HepG2 (cell line): ENCODE measurements around the gene PLEKHA8. TPM values are rescaled to one million over a fixed set of nuclear protein-coding genes. Genes with fewer than 3 reads are reported as not detected.
A peak's percentile ranks its signal among the peaks of the same experiment; 100 is the strongest.

Experiments
- CBX5 ChIP-seq: sonication (generic); formaldehyde crosslinking; IDR thresholded peaks from 2 replicates; pipeline ENCODE4 v1.4.0; 2020; ENCODE audit warnings: missing genetic modification reagents, borderline replicate concordance
- DMAP1 ChIP-seq: IDR thresholded peaks from 2 replicates; pipeline ENCODE4 v1.6.1; 2016
- FOSL2 ChIP-seq: sonication (generic); formaldehyde crosslinking; IDR thresholded peaks from 2 replicates; pipeline ENCODE4 v1.4.0; 2020; ENCODE audit warnings: missing genetic modification reagents
- HNRNPLL ChIP-seq: fragments of 200-400 bp; formaldehyde crosslinking; IDR thresholded peaks from 2 replicates; pipeline ENCODE4 v1.6.1; 2017; ENCODE audit warnings: mild to moderate bottlenecking, low read depth, low read length; ENCODE audit not compliant: poor library complexity, severe bottlenecking
- KDM3A ChIP-seq: IDR thresholded peaks from 2 replicates; pipeline ENCODE4 v1.6.1; 2018; ENCODE audit warnings: low read depth, missing compliant biosample characterization
- MBD4 ChIP-seq: IDR thresholded peaks from 2 replicates; pipeline ENCODE4 v1.6.1; 2012; ENCODE audit warnings: low read length, inconsistent platforms, borderline replicate concordance
- ZBTB38 ChIP-seq: sonication (generic); formaldehyde crosslinking; IDR thresholded peaks from 2 replicates; pipeline ENCODE4 v1.5.1; 2020; ENCODE audit warnings: mild to moderate bottlenecking, missing genetic modification reagents
- ZNF251 ChIP-seq: sonication (generic); formaldehyde crosslinking; IDR thresholded peaks from 2 replicates; pipeline ENCODE4 v1.9.0; 2021; ENCODE audit warnings: mild to moderate bottlenecking, missing genetic modification reagents
- ZNF292 ChIP-seq: sonication (generic); formaldehyde crosslinking; IDR thresholded peaks from 2 replicates; pipeline ENCODE4 v1.8.1; 2022; ENCODE audit warnings: mild to moderate bottlenecking, low read depth, missing genetic modification reagents, borderline replicate concordance
- ZNF318 ChIP-seq: sonication (generic); formaldehyde crosslinking; IDR thresholded peaks from 2 replicates; pipeline ENCODE4 v1.4.0; 2020; ENCODE audit warnings: mild to moderate bottlenecking, missing genetic modification reagents
- ZNF326 ChIP-seq: sonication (generic); formaldehyde crosslinking; IDR thresholded peaks from 2 replicates; pipeline ENCODE4 v1.4.0; 2020; ENCODE audit warnings: missing genetic modification reagents, borderline replicate concordance
- ZNF773 ChIP-seq: sonication (generic); formaldehyde crosslinking; IDR thresholded peaks from 2 replicates; pipeline ENCODE4 v1.4.0; 2020; ENCODE audit warnings: missing genetic modification reagents, borderline replicate concordance
- ZNF777 ChIP-seq: sonication (generic); formaldehyde crosslinking; IDR thresholded peaks from 2 replicates; pipeline ENCODE4 v1.4.0; 2020; ENCODE audit warnings: missing genetic modification reagents
- ZNF782 ChIP-seq: sonication (generic); formaldehyde crosslinking; IDR thresholded peaks from 2 replicates; pipeline ENCODE4 v1.4.0; 2020; ENCODE audit warnings: missing genetic modification reagents, mild to moderate bottlenecking, borderline replicate concordance
- polyA plus RNA-seq, 8 experiments: library from polyadenylated mRNA; depleted of rRNA in 3 of 8; stranded (reverse) in 7 of 8; unstranded in 1 of 8; fragments of >200 nt; fragmentation: Illumina TruSeq in 4 of 8; extraction: Trizol in 4 of 8; gene quantifications; 2 replicates each; pipeline versions ENCODE4 v1.2.1 to v1.2.3, GENCODE V29; 2011 to 2016; ENCODE audit warnings: low read depth in 4 of 8, missing spikeins in 1 of 8, mixed read lengths in 1 of 8; ENCODE audit not compliant: insufficient read depth in 1 of 8
- total RNA-seq, 5 experiments: library from RNA; depleted of rRNA; stranded (reverse); fragments of >200 nt; fragmentation: Illumina TruSeq; extraction: Trizol; gene quantifications; 2 replicates each; pipeline ENCODE4 v1.2.3, GENCODE V29; 2016; ENCODE audit warnings: low read depth in 1 of 5
- TF ChIP-seq, protein P1 (sequence below): sonication (generic); formaldehyde crosslinking; IDR thresholded peaks from 2 replicates; pipeline ENCODE4 v1.4.0; 2020; ENCODE audit warnings: missing genetic modification reagents, borderline replicate concordance
- TF ChIP-seq, protein P2 (sequence below): sonication (generic); formaldehyde crosslinking; IDR thresholded peaks from 2 replicates; pipeline ENCODE4 v1.8.1; 2022; ENCODE audit warnings: mild to moderate bottlenecking, missing genetic modification reagents

The PLEKHA8 gene
- total and polyA plus RNA-seq, 2 of the 13 experiments (the other 11 are each of a cell fraction or from before 2014, with no cell fraction given) = 12.5 to 26.4 TPM

- TF ChIP-seq ZNF318 (CRISPR knock-in tag) (no peak), ZNF773 (no peak), ZNF251 (CRISPR knock-in tag) (no peak), DMAP1 (peak; percentile 65), HNRNPLL (peak; percentile 74), ZNF326 (CRISPR knock-in tag) (no peak), FOSL2 (CRISPR knock-in tag) (no peak), KDM3A (CRISPR knock-in tag) (0 out of 2 replicates have a peak, but pooled peaks have one; percentile 33), ZNF782 (no peak), ZNF777 (CRISPR knock-in tag) (peak; percentile 86), ZNF292 (no peak), CBX5 (0 out of 2 replicates have a peak, but pooled peaks have one; percentile 25), ZBTB38 (CRISPR knock-in tag) (no peak), MBD4 (no peak)
- TF ChIP-seq, protein P1, sequence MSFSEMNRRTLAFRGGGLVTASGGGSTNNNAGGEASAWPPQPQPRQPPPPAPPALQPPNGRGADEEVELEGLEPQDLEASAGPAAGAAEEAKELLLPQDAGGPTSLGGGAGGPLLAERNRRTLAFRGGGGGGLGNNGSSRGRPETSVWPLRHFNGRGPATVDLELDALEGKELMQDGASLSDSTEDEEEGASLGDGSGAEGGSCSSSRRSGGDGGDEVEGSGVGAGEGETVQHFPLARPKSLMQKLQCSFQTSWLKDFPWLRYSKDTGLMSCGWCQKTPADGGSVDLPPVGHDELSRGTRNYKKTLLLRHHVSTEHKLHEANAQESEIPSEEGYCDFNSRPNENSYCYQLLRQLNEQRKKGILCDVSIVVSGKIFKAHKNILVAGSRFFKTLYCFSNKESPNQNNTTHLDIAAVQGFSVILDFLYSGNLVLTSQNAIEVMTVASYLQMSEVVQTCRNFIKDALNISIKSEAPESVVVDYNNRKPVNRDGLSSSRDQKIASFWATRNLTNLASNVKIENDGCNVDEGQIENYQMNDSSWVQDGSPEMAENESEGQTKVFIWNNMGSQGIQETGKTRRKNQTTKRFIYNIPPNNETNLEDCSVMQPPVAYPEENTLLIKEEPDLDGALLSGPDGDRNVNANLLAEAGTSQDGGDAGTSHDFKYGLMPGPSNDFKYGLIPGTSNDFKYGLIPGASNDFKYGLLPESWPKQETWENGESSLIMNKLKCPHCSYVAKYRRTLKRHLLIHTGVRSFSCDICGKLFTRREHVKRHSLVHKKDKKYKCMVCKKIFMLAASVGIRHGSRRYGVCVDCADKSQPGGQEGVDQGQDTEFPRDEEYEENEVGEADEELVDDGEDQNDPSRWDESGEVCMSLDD (CRISPR knock-in tag) = 0 out of 2 replicates have a peak, but pooled peaks have one; percentile 34
- TF ChIP-seq, protein P2, sequence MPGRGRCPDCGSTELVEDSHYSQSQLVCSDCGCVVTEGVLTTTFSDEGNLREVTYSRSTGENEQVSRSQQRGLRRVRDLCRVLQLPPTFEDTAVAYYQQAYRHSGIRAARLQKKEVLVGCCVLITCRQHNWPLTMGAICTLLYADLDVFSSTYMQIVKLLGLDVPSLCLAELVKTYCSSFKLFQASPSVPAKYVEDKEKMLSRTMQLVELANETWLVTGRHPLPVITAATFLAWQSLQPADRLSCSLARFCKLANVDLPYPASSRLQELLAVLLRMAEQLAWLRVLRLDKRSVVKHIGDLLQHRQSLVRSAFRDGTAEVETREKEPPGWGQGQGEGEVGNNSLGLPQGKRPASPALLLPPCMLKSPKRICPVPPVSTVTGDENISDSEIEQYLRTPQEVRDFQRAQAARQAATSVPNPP (CRISPR knock-in tag) = no peak
These were observed 39.6 kb upstream of the PLEKHA8 start (continued) for GRCh38 chr7:29988424-29989256.
